Prostate gland (tissue), 2 donors: Measurements from ENCODE around the gene KIDINS220. TPM values are rescaled to one million over a fixed set of nuclear protein-coding genes. Genes with fewer than 3 reads are reported as not detected.

Experiments used
- DNase-seq: peaks from one replicate; pipeline ENCODE4 v3.0.0-alpha.2; 2019; ENCODE audit warnings: low spot score
- H3K27ac ChIP-seq, 2 donors: fragments of 200-600 bp; sonication (generic); 2 replicates each; pipeline ENCODE4 v1.5.1; 2017 to 2019
- H3K27me3 ChIP-seq: fragments of 200-600 bp; sonication (generic); replicated peaks from 2 replicates; pipeline ENCODE4 v1.5.1; 2019; ENCODE audit not compliant: insufficient read depth
- H3K36me3 ChIP-seq, 2 donors: fragments of 200-600 bp; sonication (generic); 1 replicate in 1 of 2; 2 replicates in 1 of 2; pipeline versions ENCODE4 v1.5.1 to v1.8.1; 2017 to 2019
- H3K4me1 ChIP-seq: fragments of 200-600 bp; sonication (generic); replicated peaks from 2 replicates; pipeline ENCODE4 v1.5.1; 2019
- H3K4me3 ChIP-seq, 2 donors: fragments of 200-600 bp; sonication (generic); 2 replicates each; pipeline ENCODE4 v1.5.1; 2017 to 2019
- H3K9me3 ChIP-seq: fragments of 200-600 bp; sonication (generic); 2 replicates; pipeline ENCODE4 v1.5.1; 2017
- CTCF ChIP-seq, 4 experiments: fragments of 200-600 bp in 2 of 4; fragments of 450-650 bp in 2 of 4; sonication (generic) in 2 of 4; IDR thresholded peaks; 1 replicate in 3 of 4; 2 replicates in 1 of 4; pipeline ENCODE4 v1.5.1; 2016 to 2019; ENCODE audit warnings: antibody characterized with exemption in 4 of 4, mild to moderate bottlenecking in 2 of 4, moderate library complexity in 2 of 4
- POLR2A ChIP-seq: fragments of 450-650 bp; IDR thresholded peaks from one replicate; pipeline ENCODE4 v1.6.1; 2016; ENCODE audit warnings: antibody characterized with exemption, mild to moderate bottlenecking
- POLR2AphosphoS5 ChIP-seq: sonication (generic); formaldehyde crosslinking; IDR thresholded peaks from one replicate; pipeline ENCODE4 v1.6.1; 2017; ENCODE audit warnings: antibody characterized with exemption
- WGBS: methylation state at CpG from one replicate; pipeline ENCODE4 v1.1.5; 2018; 5-methylcytosine and 5-hydroxymethylcytosine counted together
- intact Hi-C: fragments of 100-400 bp; cut with DNase I; formaldehyde crosslinking; loops from one replicate; pipeline ENCODE4 v1.14.2; 2022
- total RNA-seq, 2 donors: library from RNA; depleted of rRNA; stranded (reverse); fragments of >200 nt; gene quantifications; one replicate each; pipeline ENCODE4 v1.1.0, GENCODE V29; 2016

KIDINS220 gene
- total RNA-seq, 2 donors from 2014 or later = 46.2 to 84.5 TPM

DNA sequence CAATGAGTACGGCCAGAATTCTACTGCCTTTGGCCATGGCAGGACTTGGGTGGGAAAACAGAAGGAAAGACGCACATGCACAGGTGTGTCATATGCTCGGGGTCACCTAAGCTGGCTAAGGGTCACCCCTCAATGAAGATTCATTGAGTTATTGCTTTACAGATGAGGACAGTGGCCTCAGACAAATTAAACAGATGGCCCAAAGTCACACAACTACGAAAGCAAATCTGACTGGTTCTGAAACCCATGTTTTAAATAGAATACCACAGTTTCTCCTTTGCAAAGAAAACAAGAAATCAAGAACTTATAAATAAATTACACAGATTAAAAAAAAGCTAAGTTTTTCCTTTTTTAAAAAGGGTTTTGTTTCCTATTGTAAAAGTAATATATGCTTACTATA, 85.0 kb downstream of the KIDINS220 start:
- no peak overlapping the region for H3K4me3 ChIP-seq
- intact Hi-C loops = no loop called here
- no peaks in the 10 kb centered on the region for H3K4me1 ChIP-seq
- no peak overlapping the region for H3K27ac ChIP-seq
- TF ChIP-seq CTCF (IDR thresholded peaks at IDR 0.05) (no peak), POLR2AphosphoS5 (no peak), POLR2A (no peak)
- H3K27me3 ChIP-seq = no peaks in the 10 kb centered on the region
- no peaks in the 10 kb centered on the region for H3K36me3 ChIP-seq
- H3K9me3 ChIP-seq = no peaks in the 10 kb centered on the region
- 97% methylated on average over 4 of the region's 4 CpGs for whole genome bisulfite sequencing
- DNase-seq = no peak

- H3K36me3 ChIP-seq = no peaks in the 10 kb centered on the region
Measured at GRCh38 chr2:8750221-8750620, 87.2 kb downstream of the KIDINS220 start.

GRCh38 chr2:8743261-8743660, 94.2 kb downstream of the KIDINS220 start:
- Histone ChIP-seq H3K36me3 (no peaks in the 10 kb centered on the region), H3K4me1 (no peaks in the 10 kb centered on the region), H3K4me3 (no peak overlapping the region), H3K27ac (no peak overlapping the region), H3K27me3 (no peaks in the 10 kb centered on the region), H3K9me3 (no peaks in the 10 kb centered on the region)
- 96% methylated on average over 6 of the region's 6 CpGs for WGBS
- TF ChIP-seq POLR2A (no peak), CTCF (IDR thresholded peaks at IDR 0.05) (no peak), POLR2AphosphoS5 (no peak)
- no peak for DNase-seq
- intact Hi-C loops = no loop called here

More at GRCh38 chr2:8750221-8750620, 87.2 kb downstream of the KIDINS220 start:
- no peak for TF ChIP-seq POLR2AphosphoS5
- no peak for TF ChIP-seq CTCF (IDR thresholded peaks at IDR 0.05)
- TF ChIP-seq POLR2A = no peak
- Histone ChIP-seq H3K9me3 (no peaks in the 10 kb centered on the region), H3K4me1 (no peaks in the 10 kb centered on the region), H3K27me3 (no peaks in the 10 kb centered on the region), H3K4me3 (no peak overlapping the region), H3K27ac (no peak overlapping the region)
- WGBS = 77% methylated on average over 7 of the region's 7 CpGs
- no peak for DNase-seq
- intact Hi-C loops = no loop called here

DNA sequence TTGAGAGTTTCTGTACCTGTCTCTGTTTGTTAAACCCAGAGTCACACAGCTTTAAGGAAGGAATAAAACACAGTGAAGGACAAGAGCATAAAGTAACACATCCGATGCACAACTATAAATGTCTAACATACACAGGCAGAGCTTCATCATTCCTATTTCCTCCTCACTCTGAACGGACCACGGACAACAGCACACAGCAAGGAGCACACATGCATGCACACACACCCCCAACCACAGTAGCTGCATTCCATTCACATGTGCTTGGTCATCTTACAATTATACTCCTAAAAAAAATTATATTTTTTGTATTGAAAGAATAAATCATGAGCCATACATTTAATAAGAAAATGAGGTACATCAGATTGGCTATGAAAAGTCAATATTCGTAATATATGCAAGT, 97.3 kb downstream of the KIDINS220 start:
- Histone ChIP-seq H3K27me3 (no peaks in the 10 kb centered on the region), H3K4me3 (no peak overlapping the region), H3K4me1 (no peaks in the 10 kb centered on the region), H3K27ac (no peak overlapping the region), H3K36me3 (no peaks in the 10 kb centered on the region), H3K9me3 (no peaks in the 10 kb centered on the region)
- TF ChIP-seq POLR2AphosphoS5 (no peak), CTCF (IDR thresholded peaks at IDR 0.05) (no peak), POLR2A (no peak)
- no peak for DNase-seq
- WGBS = 88% methylated on average over 4 of the region's 4 CpGs
- intact Hi-C loops = no loop called here

DNA sequence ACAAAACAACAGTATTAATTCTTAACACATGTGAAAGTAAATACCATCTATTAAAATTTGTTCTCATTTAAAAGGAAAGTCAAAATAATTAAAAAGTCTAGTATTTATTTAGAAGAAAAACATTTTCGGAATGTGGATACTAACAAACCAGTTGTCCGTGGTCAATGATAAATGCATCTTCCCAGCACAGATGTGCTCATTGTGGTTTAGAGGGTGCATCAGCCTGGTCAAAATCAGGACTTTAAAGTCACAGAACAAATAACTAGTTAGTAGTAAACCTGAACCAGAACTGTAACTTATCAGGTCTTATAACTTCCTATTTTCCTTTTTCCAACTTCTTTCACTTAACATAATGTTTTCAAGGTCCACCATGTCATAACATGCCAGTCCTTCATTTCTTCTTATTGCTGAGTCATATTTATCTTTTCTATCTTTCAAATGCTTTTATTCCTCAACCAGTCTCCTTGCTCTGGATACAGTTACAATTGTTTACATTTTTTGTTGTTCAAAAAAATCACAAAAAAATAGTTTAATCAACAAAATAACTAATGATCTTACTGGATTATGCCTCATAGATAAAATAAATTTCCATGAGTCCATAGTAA, 99.7 kb downstream of the KIDINS220 start:
- Histone ChIP-seq H3K27me3 (no peaks in the 10 kb centered on the region), H3K27ac (no peak overlapping the region), H3K9me3 (no peaks in the 10 kb centered on the region), H3K36me3 (no peaks in the 10 kb centered on the region), H3K4me1 (no peaks in the 10 kb centered on the region), H3K4me3 (no peak overlapping the region)
- intact Hi-C loops = no loop called here
- 98% methylated on average over 2 of the region's 2 CpGs for WGBS
- no peak for DNase-seq
- TF ChIP-seq POLR2AphosphoS5 = no peak
- TF ChIP-seq POLR2A = no peak
- no peak for TF ChIP-seq CTCF (IDR thresholded peaks at IDR 0.05)
